IMR-90 (cell line): ENCODE data around the gene CACNA1D. TPM values are rescaled to one million over a fixed set of nuclear protein-coding genes. Genes with fewer than 3 reads are reported as not detected.

ENCODE experiments used
- ATAC-seq: fragments of 200-7000 bp; cut with Tn5 transposase; 2 replicates; pipeline ENCODE4 v1.9.1; 2020; ENCODE audit warnings: low read depth, mild to moderate bottlenecking, moderate library complexity
- BruUV-seq: library from RNA; stranded (reverse); fragments of 400-500 nt; replicated peaks from 2 replicates; lab custom pipeline; 2021; lab: Mats Ljungman, UMichigan
- CTCF ChIA-PET: fragments of 300-600 bp; formaldehyde crosslinking; extraction: SDS; loops from one replicate; lab custom pipeline; 2021; ENCODE audit warnings: antibody characterized with exemption; lab: Yijun Ruan, JAX
- POLR2A ChIA-PET: fragments of 300-600 bp; sonication (Branson Sonifier 250); formaldehyde crosslinking; loops from one replicate; lab custom pipeline; 2022; ENCODE audit warnings: antibody characterized with exemption; ENCODE audit not compliant: unreplicated experiment; lab: Charles Lee
- DNase-seq: peaks from one replicate; pipeline ENCODE4 v3.0.0; 2013
- H2AFZ ChIP-seq: replicated peaks from 2 replicates; pipeline ENCODE3; 2013; ENCODE audit warnings: low read length, mild to moderate bottlenecking; ENCODE audit not compliant: poor library complexity
- H2AK5ac ChIP-seq: 2 replicates; pipeline ENCODE4 v1.6.1; 2013; ENCODE audit warnings: low read depth, low read length, inconsistent platforms
- H2AK9ac ChIP-seq: replicated peaks from 2 replicates; pipeline ENCODE3; 2013; ENCODE audit warnings: mild to moderate bottlenecking, low read depth, low read length, moderate library complexity; ENCODE audit not compliant: poor library complexity
- H2BK120ac ChIP-seq: 2 replicates; pipeline ENCODE4 v1.6.1; 2013; ENCODE audit warnings: low read depth, low read length, inconsistent platforms
- H2BK15ac ChIP-seq: 3 replicates; pipeline ENCODE4 v1.6.1; 2013; ENCODE audit warnings: low read depth, low read length, inconsistent platforms
- H2BK20ac ChIP-seq: 2 replicates; pipeline ENCODE4 v1.6.1; 2013; ENCODE audit warnings: low read depth, mild to moderate bottlenecking, inconsistent platforms, low read length, moderate library complexity
- H2BK5ac ChIP-seq: 2 replicates; pipeline ENCODE4 v1.6.1; 2013; ENCODE audit warnings: mild to moderate bottlenecking, low read depth, low read length, inconsistent platforms; ENCODE audit not compliant: poor library complexity, severe bottlenecking
- H3K14ac ChIP-seq: replicated peaks from 2 replicates; pipeline ENCODE4 v1.6.1; 2013; ENCODE audit warnings: low read depth, low read length, inconsistent platforms
- H3K18ac ChIP-seq: 2 replicates; pipeline ENCODE4 v1.6.1; 2013; ENCODE audit warnings: low read depth, low read length, control low read depth
- H3K23ac ChIP-seq: 2 replicates; pipeline ENCODE4 v1.6.1; 2013; ENCODE audit warnings: low read depth, low read length, inconsistent platforms
- H3K27ac ChIP-seq: 2 replicates; pipeline ENCODE4 v1.5.1; 2013; ENCODE audit warnings: mild to moderate bottlenecking, control low read depth, low read length; ENCODE audit not compliant: insufficient read depth
- H3K27me3 ChIP-seq: 2 replicates; pipeline ENCODE4 v1.6.1; 2013; ENCODE audit warnings: low read length; ENCODE audit not compliant: control insufficient read depth, insufficient read depth
- H3K36me3 ChIP-seq: 2 replicates; pipeline ENCODE4 v1.6.1; 2013; ENCODE audit warnings: low read length, mixed read lengths; ENCODE audit not compliant: control insufficient read depth, insufficient read depth
- H3K4ac ChIP-seq: 2 replicates; pipeline ENCODE4 v1.6.1; 2013; ENCODE audit warnings: low read depth, low read length, inconsistent platforms
- H3K4me1 ChIP-seq: 2 replicates; pipeline ENCODE4 v1.6.1; 2013; ENCODE audit warnings: low read length, mixed read lengths; ENCODE audit not compliant: control insufficient read depth, insufficient read depth
- H3K4me2 ChIP-seq: 2 replicates; pipeline ENCODE4 v1.6.1; 2013; ENCODE audit warnings: low read depth, mild to moderate bottlenecking, control low read depth, low read length, moderate library complexity
- H3K4me3 ChIP-seq: 2 replicates; pipeline ENCODE4 v1.5.1; 2013; ENCODE audit warnings: low read depth, mild to moderate bottlenecking, control low read depth, low read length, moderate library complexity; ENCODE audit not compliant: insufficient read depth
- H3K56ac ChIP-seq: 2 replicates; pipeline ENCODE4 v1.6.1; 2013; ENCODE audit warnings: low read length, inconsistent platforms; ENCODE audit not compliant: insufficient read depth; ENCODE audit errors: extremely low read depth
- H3K79me1 ChIP-seq, 2 experiments: 2 replicates each; pipeline ENCODE4 v1.6.1; 2013; ENCODE audit warnings: low read length in 2 of 2, inconsistent platforms in 1 of 2, low read depth in 1 of 2
- H3K9ac ChIP-seq: 2 replicates; pipeline ENCODE4 v1.6.1; 2013; ENCODE audit warnings: low read depth, low read length, control low read depth
- H3K9me1 ChIP-seq: 2 replicates; pipeline ENCODE4 v1.6.1; 2013; ENCODE audit warnings: low read length, inconsistent platforms; ENCODE audit not compliant: insufficient read depth
- H3K9me3 ChIP-seq: 2 replicates; pipeline ENCODE4 v1.6.1; 2013; ENCODE audit warnings: low read length; ENCODE audit not compliant: control insufficient read depth, insufficient read depth
- H4K20me1 ChIP-seq: 2 replicates; pipeline ENCODE4 v1.6.1; 2013; ENCODE audit warnings: low read length, inconsistent platforms; ENCODE audit not compliant: insufficient read depth
- H4K5ac ChIP-seq: 2 replicates; pipeline ENCODE4 v1.6.1; 2013; ENCODE audit warnings: mild to moderate bottlenecking, low read depth, low read length, control low read depth
- H4K8ac ChIP-seq, 2 experiments: 2 replicates each; pipeline ENCODE4 v1.6.1; 2013; ENCODE audit warnings: low read depth in 2 of 2, low read length in 2 of 2, control low read depth in 1 of 2, inconsistent platforms in 1 of 2
- H4K91ac ChIP-seq: 2 replicates; pipeline ENCODE4 v1.6.1; 2013; ENCODE audit warnings: low read depth, low read length, inconsistent platforms; ENCODE audit not compliant: insufficient read depth
- BHLHE40 ChIP-seq: fragments of 150-350 bp; IDR thresholded peaks from 2 replicates; pipeline ENCODE4 v1.6.1; 2016; ENCODE audit warnings: mild to moderate bottlenecking, low read depth, low read length
- CEBPB ChIP-seq: IDR thresholded peaks from 2 replicates; pipeline ENCODE4 v1.6.1; 2012; ENCODE audit warnings: low read depth, low read length, improper control_type of control experiment
- CHD1 ChIP-seq: IDR thresholded peaks from 2 replicates; pipeline ENCODE4 v1.6.1; 2012; ENCODE audit warnings: low read depth, low read length, improper control_type of control experiment
- CTCF ChIP-seq: conservative IDR thresholded peaks from 2 replicates; pipeline ENCODE4 v1.5.1; 2012; ENCODE audit warnings: mild to moderate bottlenecking, low read depth, low read length, improper control_type of control experiment
- ELK1 ChIP-seq: fragments of 150-350 bp; IDR thresholded peaks from 2 replicates; pipeline ENCODE4 v1.6.1; 2016; ENCODE audit warnings: low read depth, mild to moderate bottlenecking, low read length, moderate library complexity, borderline replicate concordance
- FOS ChIP-seq: fragments of 150-350 bp; IDR thresholded peaks from 2 replicates; pipeline ENCODE4 v1.6.1; 2016; ENCODE audit warnings: low read depth, low read length
- MAFK ChIP-seq: IDR thresholded peaks from 2 replicates; pipeline ENCODE4 v1.6.1; 2012; ENCODE audit warnings: low read depth, low read length, improper control_type of control experiment
- MAZ ChIP-seq: IDR thresholded peaks from 2 replicates; pipeline ENCODE4 v1.6.1; 2012; ENCODE audit warnings: low read depth, mild to moderate bottlenecking, low read length, improper control_type of control experiment, moderate library complexity, borderline replicate concordance
- MXI1 ChIP-seq: IDR thresholded peaks from 2 replicates; pipeline ENCODE4 v1.6.1; 2012; ENCODE audit warnings: low read depth, mild to moderate bottlenecking, low read length, moderate library complexity, borderline replicate concordance
- POLR2A ChIP-seq: IDR thresholded peaks from 2 replicates; pipeline ENCODE4 v1.6.1; 2012; ENCODE audit warnings: mild to moderate bottlenecking, low read depth, low read length
- RAD21 ChIP-seq: IDR thresholded peaks from 2 replicates; pipeline ENCODE4 v1.6.1; 2012; ENCODE audit warnings: low read length, improper control_type of control experiment
- RCOR1 ChIP-seq: IDR thresholded peaks from 2 replicates; pipeline ENCODE4 v1.6.1; 2012; ENCODE audit warnings: mild to moderate bottlenecking, low read length, improper control_type of control experiment; ENCODE audit not compliant: insufficient replicate concordance
- RFX5 ChIP-seq: IDR thresholded peaks from 2 replicates; pipeline ENCODE4 v1.8.0; 2012; ENCODE audit warnings: low read depth, mild to moderate bottlenecking, low read length, moderate library complexity
- SMC3 ChIP-seq: fragments of 150-350 bp; IDR thresholded peaks from 2 replicates; pipeline ENCODE4 v1.6.1; 2016; ENCODE audit warnings: low read depth, mild to moderate bottlenecking, antibody characterized with exemption, low read length, moderate library complexity
- USF2 ChIP-seq: fragments of 150-350 bp; IDR thresholded peaks from 2 replicates; pipeline ENCODE4 v1.6.1; 2017; ENCODE audit warnings: mild to moderate bottlenecking, antibody characterized with exemption, low read length, low read depth
- WGBS, 2 experiments: methylation state at CpG; one replicate each; pipeline versions ENCODE4 v1.1.5 to v1.1.7; 2013; ENCODE audit warnings: missing lambda C conversion rate in 2 of 2; ENCODE audit not compliant: insufficient read length in 1 of 2; ENCODE audit errors: extremely low coverage in 2 of 2; 5-methylcytosine and 5-hydroxymethylcytosine counted together
- dilution Hi-C: fragments of 300-500 bp; cut with HindIII; formaldehyde crosslinking; loops from one replicate; pipeline ENCODE4 v1.14.3; 2018; ENCODE audit warnings: low sequenced_read_pairs; ENCODE audit not compliant: unreplicated experiment
- in situ Hi-C: fragments of 300-500 bp; cut with MboI; formaldehyde crosslinking; loops from 3 replicates; pipeline ENCODE4 v1.14.3; 2019; ENCODE audit warnings: low sequenced_read_pairs, inconsistent platforms, mixed read lengths
- intact Hi-C: fragments of 100-400 bp; cut with micrococcal nuclease; formaldehyde crosslinking; loops from 2 replicates; pipeline ENCODE4 v1.10.0; 2022
- polyA plus RNA-seq, 3 experiments: library from polyadenylated mRNA; depleted of rRNA; stranded (reverse); fragments of >200 nt; gene quantifications; 2 replicates each; pipeline ENCODE4 v1.2.3, GENCODE V29; 2012; ENCODE audit warnings: low replicate concordance in 1 of 3
- total RNA-seq: library from RNA; depleted of rRNA; stranded (reverse); fragments of >200 nt; gene quantifications from 2 replicates; pipeline ENCODE4 v1.2.3, GENCODE V29; 2012

The CACNA1D gene
- total and polyA plus RNA-seq, 2 of the 4 experiments (the other 2 are of a cell fraction): 0.07 TPM; not detected in 1

GRCh38 chr3:53478166-53478830, 16.1 kb upstream of the CACNA1D start:
- no peak overlapping the region for H2AK9ac ChIP-seq
- in situ Hi-C loops: no loop called here
- DNase-seq: no peak
- TF ChIP-seq MAZ (no peak), RAD21 (no peak), USF2 (no peak), FOS (no peak), MAFK (no peak), MXI1 (no peak), RFX5 (no peak), POLR2A (no peak), CHD1 (no peak), ELK1 (no peak), CEBPB (no peak), CTCF (no peak), SMC3 (no peak), BHLHE40 (no peak), RCOR1 (no peak)
- H3K23ac ChIP-seq: no peak overlapping the region
- H3K4ac ChIP-seq: no peak overlapping the region
- H2BK20ac ChIP-seq: no peak overlapping the region
- H3K18ac ChIP-seq: no peak overlapping the region
- H3K4me2 ChIP-seq: no peak overlapping the region
- no peak overlapping the region for H3K4me3 ChIP-seq
- H3K56ac ChIP-seq: no peak overlapping the region
- no peaks in the 10 kb centered on the region; the same call in 1 of the 2 replicates for H3K27me3 ChIP-seq
- no peak overlapping the region for H3K14ac ChIP-seq
- no peak for ATAC-seq
- dilution Hi-C loops: no loop called here
- H3K36me3 ChIP-seq: no peaks in the 10 kb centered on the region
- CTCF ChIA-PET: no interaction called here
- H4K8ac ChIP-seq: no peak overlapping the region
- no peaks in the 10 kb centered on the region for H3K9me1 ChIP-seq
- no peak overlapping the region for H4K5ac ChIP-seq
- H4K91ac ChIP-seq: no peak overlapping the region
- no peaks in the 10 kb centered on the region for H3K4me1 ChIP-seq
- H3K79me1 ChIP-seq: no peaks in the 10 kb centered on the region
- no peak overlapping the region for H2AK5ac ChIP-seq
- intact Hi-C loops: no loop called here
- H2BK5ac ChIP-seq: no peak overlapping the region
- no peak overlapping the region for H2AFZ ChIP-seq
- H2BK120ac ChIP-seq: no peak overlapping the region
- H2BK15ac ChIP-seq: no peak overlapping the region
- no peak overlapping the region for H3K9ac ChIP-seq
- H4K20me1 ChIP-seq: no peaks in the 10 kb centered on the region
- POLR2A ChIA-PET: no interaction called here
- no peaks in the 10 kb centered on the region for H3K9me3 ChIP-seq
- WGBS, 2 experiments: no CpG with 5 or more reads among the region's 1 CpG
- H3K27ac ChIP-seq: no peak overlapping the region
- BruUV-seq: no TSS peak
